SK-N-SH treated with all-trans-retinoic acid at 6 μM for 48 hours (cell line): Measurements from ENCODE around the gene RAD51B.

ENCODE experiments used
- BACH2 ChIP-seq: fragments of 250-450 bp; sonication (Bioruptor Pico); IDR thresholded peaks from 2 replicates; pipeline ENCODE4 v1.9.0; 2021; ENCODE audit warnings: mild to moderate bottlenecking, borderline replicate concordance
- PATZ1 ChIP-seq: fragments of 250-450 bp; sonication (Bioruptor Pico); IDR thresholded peaks from 2 replicates; pipeline ENCODE4 v1.8.0; 2020; ENCODE audit warnings: mild to moderate bottlenecking, moderate library complexity, borderline replicate concordance
- ZC3H10 ChIP-seq: fragments of 250-450 bp; sonication (Bioruptor Pico); IDR thresholded peaks from 2 replicates; pipeline ENCODE4 v1.5.1; 2021; ENCODE audit warnings: mild to moderate bottlenecking, moderate library complexity
- ZFP30 ChIP-seq: fragments of 450-650 bp; formaldehyde crosslinking; IDR thresholded peaks from 2 replicates; pipeline ENCODE4 v1.5.0; 2022; ENCODE audit warnings: mild to moderate bottlenecking, moderate library complexity

- TF ChIP-seq BACH2 (CRISPR knock-in tag) (no peak), PATZ1 (CRISPR knock-in tag) (no peak), ZFP30 (CRISPR knock-in tag) (no peak), ZC3H10 (no peak)
These were observed 698.6 kb downstream of the RAD51B start for GRCh38 chr14:68518166-68518565.
